ENCODE results near the gene PRKAR2A.

DNA sequence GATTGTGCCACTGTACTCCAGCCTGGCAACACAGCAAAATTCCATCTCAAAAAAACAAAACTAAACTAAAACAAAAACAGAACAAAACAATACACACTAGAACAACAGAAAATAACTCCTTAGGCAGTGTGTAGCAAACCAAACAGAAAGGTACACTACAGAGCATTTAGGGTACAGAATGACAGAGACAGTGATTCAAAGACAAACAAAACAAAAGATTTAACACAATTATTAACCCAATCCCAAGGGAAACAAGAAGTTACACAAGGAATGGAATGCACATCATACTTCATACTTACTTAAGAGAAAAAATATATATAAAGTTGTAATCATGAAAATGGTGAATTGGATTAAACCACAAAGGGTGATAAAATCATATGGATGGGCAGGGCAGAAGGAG, 38.1 kb upstream of the PRKAR2A start:
- TF ChIP-seq, protein P1, sequence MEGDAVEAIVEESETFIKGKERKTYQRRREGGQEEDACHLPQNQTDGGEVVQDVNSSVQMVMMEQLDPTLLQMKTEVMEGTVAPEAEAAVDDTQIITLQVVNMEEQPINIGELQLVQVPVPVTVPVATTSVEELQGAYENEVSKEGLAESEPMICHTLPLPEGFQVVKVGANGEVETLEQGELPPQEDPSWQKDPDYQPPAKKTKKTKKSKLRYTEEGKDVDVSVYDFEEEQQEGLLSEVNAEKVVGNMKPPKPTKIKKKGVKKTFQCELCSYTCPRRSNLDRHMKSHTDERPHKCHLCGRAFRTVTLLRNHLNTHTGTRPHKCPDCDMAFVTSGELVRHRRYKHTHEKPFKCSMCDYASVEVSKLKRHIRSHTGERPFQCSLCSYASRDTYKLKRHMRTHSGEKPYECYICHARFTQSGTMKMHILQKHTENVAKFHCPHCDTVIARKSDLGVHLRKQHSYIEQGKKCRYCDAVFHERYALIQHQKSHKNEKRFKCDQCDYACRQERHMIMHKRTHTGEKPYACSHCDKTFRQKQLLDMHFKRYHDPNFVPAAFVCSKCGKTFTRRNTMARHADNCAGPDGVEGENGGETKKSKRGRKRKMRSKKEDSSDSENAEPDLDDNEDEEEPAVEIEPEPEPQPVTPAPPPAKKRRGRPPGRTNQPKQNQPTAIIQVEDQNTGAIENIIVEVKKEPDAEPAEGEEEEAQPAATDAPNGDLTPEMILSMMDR (conservative IDR thresholded peaks at IDR 0.05), result no peak
- no peak for TF ChIP-seq EZH2 (IDR thresholded peaks at IDR 0.05; ENCODE audit: low read depth)

All from PC-9 (cell line).